ENCODE data around the gene UGT1A8.
"Not testable (repeated sequence)": the region's sequence is repeated elsewhere in the genome, so short reads cannot be mapped to it uniquely, and the experiment has no call there.

UGT1A8 gene

DNA sequence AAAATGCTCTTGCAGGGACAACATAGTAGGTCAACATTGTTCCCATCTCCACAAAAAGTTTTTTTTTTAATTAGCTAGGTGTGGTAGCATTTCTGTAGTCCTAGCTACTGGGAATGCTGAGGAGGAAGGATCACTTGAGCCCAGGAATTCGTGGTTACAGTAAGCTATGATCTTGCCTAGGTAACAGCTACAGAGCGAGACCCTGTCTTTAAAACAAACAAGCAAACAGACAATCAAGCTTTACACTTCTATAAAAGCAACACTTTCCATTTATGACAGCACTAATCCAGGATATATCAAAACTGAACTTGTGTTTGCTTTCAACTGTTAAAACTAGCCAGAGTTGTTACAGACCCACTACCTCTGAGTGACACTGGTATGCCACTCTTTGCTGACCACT lies 123.4 kb downstream of the UGT1A8 start:
- TF ChIP-seq, protein P1, sequence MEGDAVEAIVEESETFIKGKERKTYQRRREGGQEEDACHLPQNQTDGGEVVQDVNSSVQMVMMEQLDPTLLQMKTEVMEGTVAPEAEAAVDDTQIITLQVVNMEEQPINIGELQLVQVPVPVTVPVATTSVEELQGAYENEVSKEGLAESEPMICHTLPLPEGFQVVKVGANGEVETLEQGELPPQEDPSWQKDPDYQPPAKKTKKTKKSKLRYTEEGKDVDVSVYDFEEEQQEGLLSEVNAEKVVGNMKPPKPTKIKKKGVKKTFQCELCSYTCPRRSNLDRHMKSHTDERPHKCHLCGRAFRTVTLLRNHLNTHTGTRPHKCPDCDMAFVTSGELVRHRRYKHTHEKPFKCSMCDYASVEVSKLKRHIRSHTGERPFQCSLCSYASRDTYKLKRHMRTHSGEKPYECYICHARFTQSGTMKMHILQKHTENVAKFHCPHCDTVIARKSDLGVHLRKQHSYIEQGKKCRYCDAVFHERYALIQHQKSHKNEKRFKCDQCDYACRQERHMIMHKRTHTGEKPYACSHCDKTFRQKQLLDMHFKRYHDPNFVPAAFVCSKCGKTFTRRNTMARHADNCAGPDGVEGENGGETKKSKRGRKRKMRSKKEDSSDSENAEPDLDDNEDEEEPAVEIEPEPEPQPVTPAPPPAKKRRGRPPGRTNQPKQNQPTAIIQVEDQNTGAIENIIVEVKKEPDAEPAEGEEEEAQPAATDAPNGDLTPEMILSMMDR (IDR thresholded peaks at IDR 0.05; ENCODE audit: control extremely low read depth, extremely low read depth, low read depth, missing control alignments): no peak
- DNase-seq (ENCODE audit: extremely low spot score): no peak
- CTCF ChIA-PET: interaction anchor here (0.8 to 2.5 kb wide), 3 partner anchors 12 to 25 kb away, joined by 3 to 7 read pairs (median 3); partner anchors contain the start of gene UGT1A4
- POLR2A ChIA-PET: no interaction called here

DNA sequence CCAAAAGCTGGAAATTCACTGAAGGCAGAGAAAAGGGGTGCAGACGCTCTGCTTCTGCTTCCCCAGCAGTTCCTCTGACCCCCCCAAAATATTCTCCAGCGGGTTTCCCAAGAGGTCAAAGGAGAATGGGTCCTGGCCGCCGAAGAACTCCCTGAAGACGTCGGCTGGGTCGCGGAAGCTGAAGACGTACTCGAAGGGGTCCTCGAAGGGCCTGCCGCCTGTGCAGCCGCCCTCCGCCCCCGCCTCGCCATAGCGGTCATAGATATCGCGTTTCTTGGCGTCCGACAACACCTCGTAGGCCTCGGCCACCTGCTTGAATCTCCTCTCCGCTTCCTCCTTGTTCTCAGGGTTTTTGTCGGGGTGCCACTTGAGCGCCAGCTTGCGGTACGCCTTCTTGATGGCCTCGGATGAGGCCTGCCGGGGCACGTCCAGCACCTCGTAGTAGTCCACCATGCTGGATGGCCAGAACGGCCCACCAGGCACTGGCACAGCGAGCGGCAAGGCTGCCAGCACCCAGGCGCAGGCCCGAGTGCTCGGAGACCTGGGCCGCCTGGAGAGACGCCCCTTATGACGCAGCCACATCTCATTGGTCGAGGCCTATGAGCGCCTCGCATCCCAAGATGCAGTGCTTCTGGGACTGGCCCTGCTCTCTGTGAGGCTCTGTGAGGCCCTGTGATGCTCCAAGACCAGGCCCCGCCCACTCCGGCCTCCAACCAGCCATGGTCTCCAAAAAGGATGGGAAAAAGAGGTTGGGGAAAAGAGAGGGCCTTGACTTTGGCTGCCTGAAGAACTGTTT lies 126.2 kb downstream of the UGT1A8 start:
- TF ChIP-seq, protein P1 (IDR thresholded peaks at IDR 0.05; ENCODE audit: control extremely low read depth, extremely low read depth, low read depth, missing control alignments): no peak
- no peak for DNase-seq (ENCODE audit: extremely low spot score)
- CTCF ChIA-PET: no interaction called here
- POLR2A ChIA-PET: no interaction called here

DNA sequence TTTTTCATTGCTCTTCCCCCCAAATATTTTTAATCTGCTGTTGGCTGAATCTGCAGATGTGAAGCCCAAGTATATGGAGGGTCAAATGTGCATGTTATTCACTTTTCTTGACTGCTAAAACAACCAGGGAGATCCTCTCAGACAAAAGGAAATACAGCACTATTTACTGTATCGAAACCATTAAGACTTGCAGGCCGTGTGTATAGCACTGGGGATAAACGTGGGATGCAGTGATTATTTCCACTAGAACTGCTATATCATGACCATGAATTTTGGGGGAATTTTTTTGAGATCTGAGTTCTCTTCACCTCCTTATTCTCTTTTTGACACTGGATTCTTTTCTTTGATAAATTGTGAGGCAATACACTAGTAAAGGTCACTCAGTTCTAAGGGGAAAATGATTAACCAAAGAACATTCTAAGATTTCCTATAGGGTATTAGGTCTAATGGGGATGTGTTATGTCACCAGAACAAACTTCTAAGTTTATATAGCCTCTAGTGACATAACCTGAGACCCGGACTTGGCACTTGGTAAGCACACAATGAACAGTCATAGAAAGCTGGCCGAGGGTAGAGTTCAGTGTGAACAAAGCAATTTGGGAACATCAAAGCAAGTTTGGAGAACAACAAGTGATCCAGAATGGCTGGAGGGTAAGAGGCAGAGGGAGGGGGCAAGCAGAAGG lies 127.8 kb downstream of the UGT1A8 start:
- TF ChIP-seq, protein P1 (IDR thresholded peaks at IDR 0.05; ENCODE audit: control extremely low read depth, extremely low read depth, low read depth, missing control alignments): no peak
- ChIA-PET CTCF (no interaction called here), POLR2A (no interaction called here)
- DNase-seq (ENCODE audit: extremely low spot score): no peak

DNA sequence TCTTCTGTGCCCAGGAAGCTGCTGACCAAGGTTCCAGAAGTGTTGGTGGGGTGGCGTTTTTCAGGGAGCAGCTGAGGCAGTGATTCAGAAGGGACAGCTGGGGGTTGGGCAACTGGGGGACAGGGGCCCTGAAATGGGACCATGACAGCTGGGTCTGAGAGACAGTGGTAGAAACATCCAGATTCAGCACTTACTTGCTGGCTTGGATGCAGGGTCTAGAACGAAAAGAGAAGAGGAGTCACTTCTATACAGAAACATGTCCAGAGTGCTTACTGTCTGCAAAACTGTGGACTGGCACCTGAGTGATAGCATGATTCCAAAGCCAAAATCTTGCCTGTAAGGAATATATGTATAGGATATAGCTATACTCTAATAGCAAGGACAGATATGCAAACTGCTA lies 128.4 kb downstream of the UGT1A8 start:
- CTCF ChIA-PET: interaction anchor here (1.3 kb wide), 1 partner anchor 34 kb away, joined by 3 read pairs; no protein-coding TSS in a partner anchor
- DNase-seq (ENCODE audit: extremely low spot score); POLR2A ChIA-PET: not testable (repeated sequence)

DNA sequence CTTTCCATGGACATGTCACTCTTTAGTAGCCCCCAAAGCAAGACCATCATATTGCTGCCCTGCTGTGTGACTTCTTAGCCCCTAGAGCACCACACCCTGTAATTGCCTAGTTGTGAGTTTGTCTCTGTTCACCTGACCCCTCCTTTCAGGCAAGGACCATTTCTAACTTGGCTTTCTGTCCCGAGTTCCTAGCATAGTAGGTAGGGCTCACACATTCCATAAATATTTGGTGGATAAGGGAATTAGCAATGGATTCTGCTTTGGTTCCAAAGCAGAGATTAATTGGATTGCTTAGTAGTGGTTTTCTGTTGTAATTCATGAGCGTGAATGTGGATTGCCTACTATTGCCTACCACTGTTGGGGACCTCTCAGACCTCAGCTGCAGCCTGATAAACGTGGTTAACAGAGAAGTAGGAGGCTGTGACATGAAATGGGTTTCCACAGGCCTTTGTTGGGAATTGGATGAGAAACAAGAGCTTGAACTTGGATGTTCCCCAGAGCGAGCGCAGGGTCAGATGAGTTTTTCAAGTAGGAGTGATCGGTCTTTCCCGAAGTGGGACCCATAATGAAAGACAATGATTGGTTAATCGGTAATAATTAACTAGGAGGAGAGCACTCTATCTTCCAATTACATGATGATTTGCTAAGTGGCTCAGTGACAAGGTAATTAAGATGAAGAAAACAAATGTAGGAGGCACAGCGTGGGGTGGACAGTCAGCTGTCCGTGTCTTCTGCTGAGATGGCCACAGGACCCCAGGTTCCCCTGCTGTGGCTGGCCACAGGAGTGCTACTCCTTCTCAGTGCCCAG lies 129.2 kb downstream of the UGT1A8 start:
- TF ChIP-seq, protein P1 (IDR thresholded peaks at IDR 0.05; ENCODE audit: control extremely low read depth, extremely low read depth, low read depth, missing control alignments): no peak
- ChIA-PET CTCF (interaction anchor here (1.3 kb wide), 1 partner anchor 35 kb away, joined by 3 read pairs; no protein-coding TSS in a partner anchor), POLR2A (no interaction called here)
- DNase-seq (ENCODE audit: extremely low spot score): no peak

DNA sequence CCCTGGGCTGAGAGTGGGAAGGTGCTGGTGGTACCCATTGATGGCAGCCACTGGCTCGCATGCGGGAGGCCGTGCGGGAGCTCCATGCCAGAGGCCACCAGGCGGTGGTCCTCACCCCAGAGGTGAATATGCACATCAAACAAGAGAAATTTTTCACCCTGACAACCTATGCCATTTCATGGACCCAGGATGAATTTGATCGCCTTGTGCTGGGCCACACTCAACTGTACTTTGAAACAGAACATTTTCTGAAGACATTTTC lies 129.8 kb downstream of the UGT1A8 start:
- DNase-seq (ENCODE audit: extremely low spot score): no peak
- TF ChIP-seq, protein P1 (IDR thresholded peaks at IDR 0.05; ENCODE audit: control extremely low read depth, extremely low read depth, low read depth, missing control alignments): no peak
- ChIA-PET CTCF (no interaction called here), POLR2A (no interaction called here)

DNA sequence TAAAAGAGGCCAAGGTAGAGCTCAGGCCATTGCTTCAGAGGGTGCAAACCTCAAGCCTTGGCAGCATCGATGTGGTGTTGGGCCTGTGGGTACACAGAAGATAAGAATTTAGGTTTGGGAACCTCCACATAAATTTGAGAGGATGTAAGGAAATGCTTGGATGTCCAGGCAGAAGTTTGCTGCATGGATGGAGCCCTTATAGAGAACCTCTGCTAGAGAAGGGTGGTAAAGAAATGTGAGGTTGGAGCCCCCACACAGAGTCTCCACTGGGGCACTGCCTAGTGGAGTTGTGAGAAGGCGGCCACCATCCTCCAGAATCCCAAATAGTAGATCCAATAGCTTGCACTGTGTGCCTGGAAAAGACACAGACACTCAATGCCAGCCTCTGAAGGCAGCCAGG lies 133.3 kb downstream of the UGT1A8 start:
- POLR2A ChIA-PET; DNase-seq (ENCODE audit: extremely low spot score); CTCF ChIA-PET: not testable (repeated sequence)

DNA sequence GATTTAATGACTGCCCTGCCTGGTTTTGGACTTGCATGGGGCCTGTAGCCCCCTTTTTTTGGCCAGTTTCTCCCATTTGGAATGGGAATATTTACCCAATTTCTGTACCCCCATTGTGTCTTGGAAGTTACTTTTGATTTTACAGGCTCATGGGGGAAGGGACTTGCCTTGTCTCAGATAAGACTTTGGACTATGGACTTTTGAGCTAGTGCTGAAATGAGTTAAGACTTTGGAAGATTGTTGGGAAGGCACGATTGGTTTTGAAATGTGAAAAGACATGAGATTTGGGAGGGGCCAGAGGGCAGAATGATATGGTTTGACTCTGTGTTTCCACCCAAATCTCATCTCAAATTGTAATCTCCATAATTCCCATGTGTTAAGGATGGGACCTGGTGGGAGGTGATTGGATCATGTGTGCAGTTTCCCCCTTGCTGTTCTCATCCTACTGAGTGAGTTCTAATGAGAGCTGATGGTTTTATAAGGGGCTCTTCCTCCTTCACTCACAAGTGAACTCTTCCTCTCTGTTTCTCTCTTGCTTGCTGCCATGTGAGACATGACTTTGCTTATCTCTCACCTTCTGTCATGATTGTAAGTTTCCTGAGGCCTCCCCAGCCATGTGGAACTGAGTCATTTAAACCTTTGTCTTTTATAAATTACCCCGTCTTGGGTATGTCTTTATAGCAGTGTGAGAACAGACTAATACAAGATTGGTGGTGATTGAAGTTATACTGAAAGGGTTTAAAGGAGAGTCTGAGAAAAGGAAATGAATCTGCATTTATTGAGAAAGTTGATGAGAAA lies 134.0 kb downstream of the UGT1A8 start:
- POLR2A ChIA-PET; CTCF ChIA-PET; DNase-seq (ENCODE audit: extremely low spot score): not testable (repeated sequence)

All from GM10248 (cell line).